Stimulated activated naive CD4-positive, alpha-beta T cell (primary cell): ENCODE results near the gene ZNF574.

Experiments used
- DNase-seq, 6 experiments: peaks; one replicate each; lab custom pipeline; 2025; lab: John Stamatoyannopoulos, UW

ZNF574 gene

GRCh38 chr19:42124386-42124901 is 48.5 kb downstream of the ZNF574 start:
- DNase-seq: no peak

DNA sequence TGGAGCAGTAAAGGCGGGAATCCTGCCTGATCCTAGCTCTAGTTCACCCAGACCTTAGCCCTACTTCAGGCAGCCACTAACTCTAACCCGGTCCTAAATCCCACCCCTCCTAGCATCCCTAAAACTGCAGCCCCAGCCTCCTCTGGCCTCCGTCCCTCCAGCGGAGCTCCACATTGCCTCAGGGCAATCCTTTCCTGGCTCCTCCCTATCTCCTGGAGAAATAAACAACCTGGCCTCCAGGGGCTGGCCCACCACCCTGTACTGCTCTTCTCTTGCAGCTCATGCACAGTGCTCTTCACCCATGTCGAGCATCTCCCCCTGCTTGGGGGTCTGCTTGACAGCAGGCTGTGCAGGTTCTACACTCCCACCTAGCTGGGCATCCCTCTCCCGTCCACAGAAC is 49.6 kb downstream of the ZNF574 start:
- no peak for DNase-seq

DNA sequence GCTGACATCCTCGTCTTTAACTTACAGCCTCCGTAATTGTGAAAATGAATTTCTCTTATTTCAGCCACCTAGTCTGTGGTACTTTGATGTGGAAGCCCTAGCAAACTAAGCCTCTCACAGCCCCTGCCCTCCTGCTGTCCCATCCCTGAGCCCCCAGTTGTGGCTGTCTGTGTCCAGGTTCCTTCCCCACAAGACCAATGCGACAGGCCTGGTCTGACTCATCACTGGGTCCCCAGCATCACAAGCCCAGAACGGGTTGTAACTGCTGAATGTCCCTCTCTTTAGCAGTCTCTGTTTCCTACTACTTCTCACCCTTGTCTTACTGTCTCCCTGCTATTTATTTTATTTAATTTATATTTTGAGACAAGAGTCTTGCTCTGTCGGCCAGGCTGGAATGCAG is 50.6 kb downstream of the ZNF574 start:
- DNase-seq: no peak

DNA sequence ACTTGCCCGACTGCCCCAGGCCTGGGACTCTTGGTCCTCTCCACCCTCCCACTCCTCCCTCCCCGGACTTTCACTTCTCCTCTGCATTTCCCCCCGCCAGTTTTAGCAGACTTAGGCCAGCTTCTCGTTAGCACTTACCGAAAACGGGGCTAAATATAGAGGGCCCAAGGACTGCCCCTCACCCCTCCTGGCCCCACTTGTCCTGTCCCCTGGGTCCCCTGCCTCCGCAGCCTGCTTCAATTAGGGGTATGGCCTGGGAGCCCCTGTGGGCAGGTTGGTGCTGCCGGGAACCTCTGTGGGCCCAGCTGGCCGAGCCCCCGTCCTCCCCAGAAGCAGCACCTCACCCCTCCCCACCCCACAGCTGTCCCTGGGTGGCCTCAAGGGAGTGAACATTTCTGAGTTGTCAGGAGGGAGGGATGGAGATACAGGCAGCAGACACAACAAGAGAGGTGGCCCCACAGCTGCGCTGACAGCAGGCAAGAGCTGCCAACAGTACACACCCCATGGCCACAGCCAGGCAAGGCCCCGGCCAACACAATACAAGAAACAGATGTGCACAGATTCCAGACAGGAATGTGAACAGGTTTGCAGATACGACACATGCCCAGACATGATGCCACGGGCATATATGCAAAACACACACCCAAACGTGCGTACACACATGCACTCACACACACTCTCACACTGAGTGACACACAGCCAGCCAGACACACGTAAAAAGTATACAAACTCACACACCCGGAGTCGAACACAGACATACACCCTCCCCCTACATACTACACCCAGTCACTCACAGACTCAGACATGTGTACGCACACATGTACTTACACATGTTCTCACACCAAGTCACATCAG is 53.7 kb downstream of the ZNF574 start:
- DNase-seq: no peak

DNA sequence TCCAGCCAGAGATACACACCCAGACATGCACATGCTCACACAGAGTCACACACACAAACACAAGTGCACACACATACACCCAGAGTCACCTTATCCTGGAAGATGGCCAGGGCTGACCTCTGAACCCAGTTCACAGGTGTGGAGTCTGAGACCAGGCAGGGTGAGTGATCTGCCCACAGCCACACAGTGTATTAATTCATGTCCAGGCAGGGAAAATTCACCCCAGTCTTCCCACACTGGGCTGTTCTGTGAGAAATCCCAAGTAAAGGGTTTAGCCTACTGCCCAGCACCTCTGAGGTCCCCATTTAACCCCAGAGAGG is 54.2 kb downstream of the ZNF574 start:
- DNase-seq: no peak
